GM18498 (cell line): Measurements from ENCODE around the gene OTOA.
"Not testable (repeated sequence)": the region's sequence is repeated elsewhere in the genome, so short reads cannot be mapped to it uniquely, and the experiment has no call there.

Experiments
- ATAC-seq: cut with Tn5 transposase; IDR thresholded peaks from one replicate; pipeline ENCODE4 v1.9.1; 2021; ENCODE audit warnings: mild to moderate bottlenecking, moderate library complexity; ENCODE audit not compliant: unreplicated experiment

OTOA gene

GRCh38 chr16:21663889-21664647 lies at the start of gene OTOA:
Gene OTOA, plus strand, starts transcription at chr16:21663968. Its CDS starts 14,547 bp downstream, at chr16:21678515.
- no peak for ATAC-seq

- no peak for ATAC-seq
Observed at GRCh38 chr16:21614896-21615295, 48.9 kb upstream of the OTOA start.

- no peak for ATAC-seq
Observed at GRCh38 chr16:21617607-21618006, 46.2 kb upstream of the OTOA start.

GRCh38 chr16:21618281-21618680 lies 45.5 kb upstream of the OTOA start:
- ATAC-seq, result no peak

- ATAC-seq, result no peak
Observed at GRCh38 chr16:21619765-21620425, 43.9 kb upstream of the OTOA start.

- no peak for ATAC-seq
Observed at GRCh38 chr16:21620592-21620991, 43.2 kb upstream of the OTOA start.

GRCh38 chr16:21622545-21622944 lies 41.2 kb upstream of the OTOA start:
- ATAC-seq, result no peak

- ATAC-seq, result no peak
Observed at GRCh38 chr16:21625026-21625425, 38.7 kb upstream of the OTOA start.

GRCh38 chr16:21626659-21627277 lies 37.0 kb upstream of the OTOA start:
- ATAC-seq, result no peak

- no peak for ATAC-seq
Observed at GRCh38 chr16:21628121-21628726, 35.5 kb upstream of the OTOA start.

- ATAC-seq, result no peak
Observed at GRCh38 chr16:21628772-21629171, 35.0 kb upstream of the OTOA start.

- not testable (repeated sequence) for ATAC-seq
Observed at GRCh38 chr16:21629616-21630539, 33.9 kb upstream of the OTOA start.

GRCh38 chr16:21630866-21631265 lies 32.9 kb upstream of the OTOA start:
- not testable (repeated sequence) for ATAC-seq

GRCh38 chr16:21631376-21631775 lies 32.4 kb upstream of the OTOA start:
- ATAC-seq, result not testable (repeated sequence)

- not testable (repeated sequence) for ATAC-seq
Observed at GRCh38 chr16:21631951-21632575, 31.7 kb upstream of the OTOA start.

GRCh38 chr16:21634216-21634615 lies 29.6 kb upstream of the OTOA start:
- no peak for ATAC-seq

- not testable (repeated sequence) for ATAC-seq
Observed at GRCh38 chr16:21635694-21636093, 28.1 kb upstream of the OTOA start.

GRCh38 chr16:21637032-21637968 lies 26.5 kb upstream of the OTOA start:
- ATAC-seq, result no peak

GRCh38 chr16:21638573-21638975 lies 25.2 kb upstream of the OTOA start:
- ATAC-seq, result no peak
